Right kidney (tissue), 1 donor: Measurements from ENCODE around the gene FOXN3.

Experiments
- DNase-seq: peaks from one replicate; pipeline ENCODE4 v3.0.0-alpha.2; 2016

Gene FOXN3

GRCh38 chr14:89330236-89331002 is 86.6 kb downstream of the FOXN3 start:
- no peak for DNase-seq

- DNase-seq, result no peak
These were observed 89.2 kb downstream of the FOXN3 start for GRCh38 chr14:89327771-89328212.

GRCh38 chr14:89325959-89326358 is 91.1 kb downstream of the FOXN3 start:
- DNase-seq, result no peak

- no peak for DNase-seq
These were observed 91.6 kb downstream of the FOXN3 start for GRCh38 chr14:89325299-89325883.

GRCh38 chr14:89324501-89325298 is 92.3 kb downstream of the FOXN3 start:
- no peak for DNase-seq

GRCh38 chr14:89320381-89321000 is 96.5 kb downstream of the FOXN3 start:
- no peak for DNase-seq

- no peak for DNase-seq
These were observed 97.3 kb downstream of the FOXN3 start for GRCh38 chr14:89319687-89320086.

GRCh38 chr14:89317051-89317691 is 99.9 kb downstream of the FOXN3 start:
- DNase-seq, result no peak

GRCh38 chr14:89315493-89316470 is 101.3 kb downstream of the FOXN3 start:
- no peak for DNase-seq

- DNase-seq, result no peak
These were observed 102.8 kb downstream of the FOXN3 start for GRCh38 chr14:89314274-89314673.

GRCh38 chr14:89312932-89313331 is 104.1 kb downstream of the FOXN3 start:
- DNase-seq, result no peak

GRCh38 chr14:89310211-89310610 is 106.8 kb downstream of the FOXN3 start:
- no peak for DNase-seq

GRCh38 chr14:89309670-89310177 is 107.3 kb downstream of the FOXN3 start:
- DNase-seq, result no peak

- DNase-seq, result no peak
These were observed 108.6 kb downstream of the FOXN3 start for GRCh38 chr14:89308232-89308959.

GRCh38 chr14:89307409-89307808 is 109.6 kb downstream of the FOXN3 start:
- no peak for DNase-seq

- DNase-seq, result peak; percentile 18
These were observed 111.9 kb downstream of the FOXN3 start for GRCh38 chr14:89304972-89305703.

GRCh38 chr14:89304561-89304960 is 112.5 kb downstream of the FOXN3 start:
- DNase-seq, result no peak

GRCh38 chr14:89303456-89304435 is 113.3 kb downstream of the FOXN3 start:
- DNase-seq, result peak; percentile 43
